ENCODE data around the gene RIMS4.

RIMS4 gene

DNA sequence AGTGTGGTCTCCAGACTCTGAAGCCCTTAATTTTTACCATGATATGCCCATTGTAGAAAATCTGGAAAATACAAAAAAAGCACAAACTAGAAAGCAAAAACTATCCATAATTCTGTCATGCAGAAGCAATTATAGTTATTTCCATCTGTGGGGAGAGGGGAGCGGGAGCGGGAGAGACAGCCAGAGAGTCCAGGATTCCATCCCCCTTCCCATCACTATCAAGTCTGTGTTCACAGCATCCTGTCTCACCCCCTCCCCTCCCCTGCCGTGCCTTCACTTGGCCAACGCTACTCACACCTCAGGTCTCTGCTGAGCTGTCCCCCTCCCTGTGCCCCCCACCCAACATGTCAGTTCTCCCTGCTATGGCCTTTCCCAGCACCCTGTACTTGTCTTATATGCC lies 14.5 kb downstream of the RIMS4 start:
- Mint-ChIP-seq H3K27ac (no peak overlapping the region), H3K4me1 (no peaks in the 10 kb centered on the region), H3K36me3 (ENCODE audit: low read depth) (no peaks in the 10 kb centered on the region), H3K4me3 (no peak overlapping the region), H3K9me3 (no peaks in the 10 kb centered on the region), H3K27me3 (peaks cover 3% of the 10 kb centered on the region)
- no peak for ATAC-seq
- no peak for DNase-seq

DNA sequence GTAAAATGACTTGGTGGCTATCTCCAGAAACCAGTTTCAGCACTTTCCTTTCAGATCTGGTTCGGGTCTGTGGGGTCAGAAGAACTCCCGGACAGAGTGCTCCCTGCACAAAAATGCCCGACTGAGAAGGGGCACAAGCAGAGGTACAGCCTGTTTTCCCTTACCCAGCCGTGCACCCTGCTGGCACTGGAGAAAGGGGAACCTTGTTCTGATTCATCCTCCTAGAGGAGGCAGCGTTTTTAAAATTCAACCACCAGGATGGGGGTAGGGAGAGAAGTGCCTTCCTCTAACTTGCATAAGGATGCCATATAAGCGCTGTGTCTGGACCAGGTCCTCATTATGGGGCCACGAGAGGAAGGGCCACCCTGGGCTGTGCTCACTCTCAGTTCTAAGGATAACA lies 17.6 kb downstream of the RIMS4 start:
- no peak overlapping the region for H3K27ac Mint-ChIP-seq
- ATAC-seq: no peak
- H3K9me3 Mint-ChIP-seq: no peaks in the 10 kb centered on the region
- no peak for DNase-seq
- no peak overlapping the region for H3K4me3 Mint-ChIP-seq
- no peaks in the 10 kb centered on the region for H3K4me1 Mint-ChIP-seq
- no peaks in the 10 kb centered on the region for H3K36me3 Mint-ChIP-seq (ENCODE audit: low read depth)
- peaks cover 3% of the 10 kb centered on the region for H3K27me3 Mint-ChIP-seq

DNA sequence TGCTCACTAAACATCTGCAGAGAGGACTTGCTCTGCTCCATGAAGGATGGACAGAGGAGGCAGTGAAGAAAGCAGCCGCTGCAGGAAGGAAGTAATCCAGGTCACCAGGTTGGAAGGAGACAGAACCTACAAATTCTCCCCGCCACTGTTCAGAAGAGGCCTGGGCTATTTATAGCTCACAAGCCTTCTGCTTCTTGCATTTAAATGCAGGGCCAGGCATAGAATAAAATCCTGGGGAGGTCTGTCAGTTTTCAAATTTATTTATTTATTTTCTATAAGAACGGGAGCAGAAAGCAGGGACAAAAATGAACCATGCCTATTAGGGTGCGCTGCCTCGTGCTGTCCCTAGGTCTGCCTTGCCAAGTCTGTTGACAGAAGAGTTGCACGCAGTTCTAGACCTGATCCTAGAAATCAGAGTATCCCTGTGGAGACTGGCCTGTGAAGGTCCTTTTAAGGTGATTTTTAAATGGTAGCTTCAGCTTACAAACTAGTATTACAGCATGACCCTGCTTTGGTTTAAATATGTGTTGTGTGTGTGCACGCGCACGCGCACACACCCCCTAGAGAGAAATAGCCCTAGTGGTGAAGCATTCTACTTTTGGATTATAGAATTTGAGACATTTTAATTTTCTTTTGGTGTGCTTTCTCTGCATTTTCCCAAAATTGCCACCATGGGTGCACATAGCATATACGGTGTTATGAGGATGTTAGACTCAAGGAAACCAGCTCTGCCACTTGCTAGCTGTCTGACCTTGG lies 19.5 kb downstream of the RIMS4 start:
- Mint-ChIP-seq H3K4me3 (no peak overlapping the region), H3K27me3 (peaks cover 7% of the 10 kb centered on the region), H3K27ac (no peak overlapping the region), H3K36me3 (ENCODE audit: low read depth) (no peaks in the 10 kb centered on the region), H3K9me3 (no peaks in the 10 kb centered on the region), H3K4me1 (no peaks in the 10 kb centered on the region)
- no peak for ATAC-seq
- no peak for DNase-seq

DNA sequence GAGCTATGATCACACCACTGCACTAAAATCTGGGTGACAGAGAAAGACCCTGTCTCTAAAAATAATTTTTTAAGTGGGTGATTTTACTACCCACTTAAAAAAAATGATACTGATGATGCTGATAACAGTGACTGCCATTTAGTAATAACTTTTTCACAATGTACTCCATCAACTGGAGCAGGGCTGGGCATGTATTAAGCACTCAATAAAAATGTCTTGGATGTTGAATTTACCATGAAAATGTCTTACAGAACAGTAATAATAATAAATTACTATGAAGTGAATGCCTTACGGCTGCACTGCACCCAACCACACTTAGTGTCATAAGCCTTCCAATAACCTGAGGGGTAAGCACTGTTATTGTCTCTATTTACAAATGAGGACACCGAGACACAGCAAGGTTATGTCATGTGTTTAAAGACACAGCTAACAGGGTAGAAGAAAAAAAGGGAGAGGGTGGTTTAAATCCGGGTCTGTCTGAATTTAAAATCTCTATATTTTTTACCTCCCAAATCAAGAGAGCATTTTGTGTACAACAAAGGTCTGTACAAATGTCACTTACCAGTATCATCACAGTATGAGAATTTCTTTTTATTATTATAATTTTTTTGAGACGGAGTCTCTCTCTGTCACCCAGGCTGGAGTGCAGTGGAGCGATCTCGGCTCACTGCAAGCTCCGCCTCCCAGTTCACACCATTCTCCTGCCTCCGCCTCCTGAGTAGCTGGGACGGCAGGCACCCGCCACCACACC lies 21.5 kb downstream of the RIMS4 start:
- peaks cover 10% of the 10 kb centered on the region for H3K27me3 Mint-ChIP-seq

DNA sequence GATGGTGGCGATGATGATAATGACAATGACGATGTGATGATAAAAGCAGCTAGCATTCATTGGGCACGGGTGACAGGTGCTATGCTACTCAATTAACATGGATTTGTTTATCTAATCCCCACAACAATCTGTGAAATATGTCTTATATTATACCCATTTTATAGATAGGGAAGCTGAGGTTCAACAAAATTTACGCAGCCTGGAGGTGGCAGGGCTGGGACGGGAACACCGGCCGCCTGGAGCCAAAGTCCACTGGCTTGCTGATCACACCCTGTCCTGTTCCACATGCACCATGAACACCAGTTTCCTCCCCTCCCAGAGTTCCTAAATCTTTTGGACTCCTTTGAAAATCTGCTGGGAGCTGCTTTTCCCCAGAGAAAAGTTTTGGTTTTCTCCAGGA lies 23.0 kb downstream of the RIMS4 start:
- H3K36me3 Mint-ChIP-seq (ENCODE audit: low read depth): no peaks in the 10 kb centered on the region
- no peak overlapping the region for H3K4me3 Mint-ChIP-seq
- no peaks in the 10 kb centered on the region for H3K4me1 Mint-ChIP-seq
- H3K27me3 Mint-ChIP-seq: peaks cover 12% of the 10 kb centered on the region
- no peaks in the 10 kb centered on the region for H3K9me3 Mint-ChIP-seq
- no peak for ATAC-seq
- no peak overlapping the region for H3K27ac Mint-ChIP-seq
- DNase-seq: no peak

More for the DNA sequence above, 21.5 kb downstream of the RIMS4 start:
- DNase-seq: no peak
- no peaks in the 10 kb centered on the region for H3K36me3 Mint-ChIP-seq (ENCODE audit: low read depth)
- no peak for ATAC-seq
- H3K9me3 Mint-ChIP-seq: no peaks in the 10 kb centered on the region
- no peak overlapping the region for H3K27ac Mint-ChIP-seq
- H3K4me3 Mint-ChIP-seq: no peak overlapping the region
- no peaks in the 10 kb centered on the region for H3K4me1 Mint-ChIP-seq

DNA sequence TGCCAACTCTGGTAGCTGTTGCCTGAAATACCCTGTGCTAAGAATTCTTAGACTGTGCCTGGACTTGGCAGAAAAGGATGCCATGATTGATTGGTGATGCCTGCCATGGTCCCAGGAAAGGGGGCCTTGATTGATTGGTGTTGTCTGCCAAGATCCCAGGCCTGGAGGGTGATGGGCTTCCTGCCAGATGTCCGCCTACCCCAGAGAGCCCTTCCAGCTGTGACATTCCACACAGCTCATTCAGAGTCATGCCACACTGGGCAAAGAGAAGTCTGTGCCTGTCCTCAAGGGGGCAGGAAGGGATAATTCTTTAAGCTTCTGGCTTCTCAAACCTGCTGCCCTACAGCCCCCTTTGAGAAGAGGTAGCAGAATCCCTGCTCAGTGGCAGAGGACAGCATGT lies 24.6 kb downstream of the RIMS4 start:
- Mint-ChIP-seq H3K4me3 (no peak overlapping the region), H3K27ac (no peak overlapping the region), H3K4me1 (no peaks in the 10 kb centered on the region), H3K27me3 (peaks cover 8% of the 10 kb centered on the region), H3K36me3 (ENCODE audit: low read depth) (no peaks in the 10 kb centered on the region), H3K9me3 (no peaks in the 10 kb centered on the region)
- ATAC-seq (no peak), DNase-seq (no peak)

DNA sequence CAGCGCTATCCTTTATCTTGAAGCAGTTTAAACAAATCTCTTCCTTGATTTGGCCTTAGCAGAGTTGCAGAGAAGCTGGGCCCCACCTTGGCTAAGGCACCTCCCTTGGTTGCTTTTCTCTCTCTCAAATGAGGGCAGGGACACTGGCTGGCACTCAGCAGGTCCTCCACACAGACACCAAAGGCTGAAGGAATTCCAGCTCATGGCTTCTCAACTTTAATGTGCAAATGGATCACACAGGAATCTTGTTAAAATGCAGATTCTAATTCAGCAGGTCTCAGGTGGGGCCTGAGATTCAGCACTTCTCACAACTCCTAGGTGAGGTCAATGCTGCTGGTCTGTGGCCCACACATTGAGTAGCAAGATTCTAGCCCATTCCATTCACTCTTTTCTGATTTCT lies 25.7 kb downstream of the RIMS4 start:
- DNase-seq (no peak), ATAC-seq (no peak)
- no peaks in the 10 kb centered on the region for H3K4me1 Mint-ChIP-seq
- no peak overlapping the region for H3K4me3 Mint-ChIP-seq
- H3K27me3 Mint-ChIP-seq: peaks cover 10% of the 10 kb centered on the region
- H3K27ac Mint-ChIP-seq: no peak overlapping the region
- no peaks in the 10 kb centered on the region for H3K36me3 Mint-ChIP-seq (ENCODE audit: low read depth)
- H3K9me3 Mint-ChIP-seq: no peaks in the 10 kb centered on the region

DNA sequence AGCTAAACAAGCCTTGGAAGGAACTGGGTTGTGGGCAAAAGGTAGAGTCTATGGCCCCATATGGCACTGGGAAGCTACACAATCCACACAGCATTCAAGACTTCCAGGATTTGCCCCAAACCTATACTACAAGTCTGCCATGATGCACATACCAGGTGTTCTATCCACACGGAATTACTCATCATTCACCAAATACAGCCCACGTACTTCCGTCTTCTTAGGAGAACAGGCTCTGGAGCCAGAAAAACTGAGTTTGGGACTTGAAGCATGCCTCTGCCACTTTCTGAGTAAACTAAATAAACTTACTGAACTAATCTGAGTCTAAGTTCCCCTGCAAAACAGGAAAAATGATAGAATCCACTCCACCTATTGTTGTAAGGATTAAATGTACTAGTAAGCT lies 28.6 kb downstream of the RIMS4 start:
- Mint-ChIP-seq H3K4me3 (no peak overlapping the region), H3K27me3 (peaks cover 13% of the 10 kb centered on the region), H3K36me3 (ENCODE audit: low read depth) (no peaks in the 10 kb centered on the region), H3K4me1 (no peaks in the 10 kb centered on the region), H3K27ac (no peak overlapping the region), H3K9me3 (no peaks in the 10 kb centered on the region)
- DNase-seq: no peak
- no peak for ATAC-seq

DNA sequence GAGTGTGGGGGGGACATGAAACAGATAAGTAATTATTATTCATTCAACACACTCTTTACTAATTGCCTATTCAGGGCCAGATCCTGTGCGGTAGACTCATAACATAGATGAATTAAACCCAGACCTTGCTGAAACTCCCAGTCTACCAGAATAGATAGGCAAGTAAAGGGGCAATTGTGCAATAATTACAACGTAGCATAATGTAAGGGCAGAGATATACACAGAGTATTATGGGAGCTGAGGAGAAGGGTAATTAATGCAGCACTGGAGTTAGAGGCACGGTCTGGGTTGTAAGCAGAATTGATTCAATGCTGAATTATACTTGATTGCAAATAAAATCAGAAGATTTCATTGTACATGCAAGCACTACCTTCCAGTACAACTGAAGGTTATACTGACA lies 29.2 kb downstream of the RIMS4 start:
- Mint-ChIP-seq H3K27ac (no peak overlapping the region), H3K36me3 (ENCODE audit: low read depth) (no peaks in the 10 kb centered on the region), H3K4me3 (no peak overlapping the region), H3K27me3 (peaks cover 16% of the 10 kb centered on the region), H3K4me1 (no peaks in the 10 kb centered on the region), H3K9me3 (no peaks in the 10 kb centered on the region)
- DNase-seq (no peak), ATAC-seq (no peak)

DNA sequence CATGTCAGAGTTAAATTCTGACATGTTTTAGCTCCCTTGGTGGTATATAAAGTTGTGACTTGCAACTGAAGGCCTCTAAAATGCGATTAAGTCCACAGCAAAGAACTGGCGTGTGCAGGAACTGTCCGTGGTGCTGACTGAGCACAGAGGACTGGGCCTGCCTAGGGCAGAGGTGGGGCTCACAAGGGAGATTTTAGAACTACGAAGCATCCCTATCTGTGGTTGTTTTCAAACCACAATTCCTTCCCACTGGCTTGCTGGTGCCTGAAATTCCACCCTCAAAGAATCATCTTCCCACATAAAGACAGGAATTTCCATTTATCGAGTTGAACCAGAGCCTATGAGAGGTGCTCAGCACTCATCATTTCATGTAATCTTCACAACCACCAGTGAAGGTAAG lies 30.1 kb downstream of the RIMS4 start:
- no peak overlapping the region for H3K4me3 Mint-ChIP-seq
- H3K36me3 Mint-ChIP-seq (ENCODE audit: low read depth): no peaks in the 10 kb centered on the region
- DNase-seq (peak; percentile 49), ATAC-seq (no peak)
- H3K27ac Mint-ChIP-seq: no peak overlapping the region
- no peaks in the 10 kb centered on the region for H3K4me1 Mint-ChIP-seq
- H3K9me3 Mint-ChIP-seq: no peaks in the 10 kb centered on the region
- H3K27me3 Mint-ChIP-seq: peaks cover 16% of the 10 kb centered on the region

DNA sequence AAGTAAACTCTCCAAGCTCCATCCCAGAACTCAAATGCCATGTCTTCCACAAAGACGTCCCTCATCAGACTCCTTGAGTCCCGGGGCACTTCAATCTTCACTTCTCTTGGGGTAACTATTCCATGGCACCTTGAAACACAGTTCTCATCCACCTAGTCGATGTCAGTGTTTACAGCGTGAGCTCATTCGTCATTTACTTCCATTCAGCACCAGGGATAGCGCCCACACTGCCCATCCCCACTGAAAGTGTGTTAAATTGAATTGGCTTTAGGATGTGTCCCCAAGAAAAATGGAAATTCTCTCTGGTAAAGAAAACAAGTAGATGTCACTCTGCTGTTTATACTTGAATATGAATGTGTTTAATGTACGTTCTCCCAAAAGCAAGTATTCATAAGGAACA lies 33.4 kb downstream of the RIMS4 start:
- no peak overlapping the region for H3K4me3 Mint-ChIP-seq
- no peak for ATAC-seq
- H3K4me1 Mint-ChIP-seq: no peaks in the 10 kb centered on the region
- no peaks in the 10 kb centered on the region for H3K9me3 Mint-ChIP-seq
- no peak overlapping the region for H3K27ac Mint-ChIP-seq
- H3K27me3 Mint-ChIP-seq: peaks cover 11% of the 10 kb centered on the region
- DNase-seq: peak; percentile 6
- no peaks in the 10 kb centered on the region for H3K36me3 Mint-ChIP-seq (ENCODE audit: low read depth)

DNA sequence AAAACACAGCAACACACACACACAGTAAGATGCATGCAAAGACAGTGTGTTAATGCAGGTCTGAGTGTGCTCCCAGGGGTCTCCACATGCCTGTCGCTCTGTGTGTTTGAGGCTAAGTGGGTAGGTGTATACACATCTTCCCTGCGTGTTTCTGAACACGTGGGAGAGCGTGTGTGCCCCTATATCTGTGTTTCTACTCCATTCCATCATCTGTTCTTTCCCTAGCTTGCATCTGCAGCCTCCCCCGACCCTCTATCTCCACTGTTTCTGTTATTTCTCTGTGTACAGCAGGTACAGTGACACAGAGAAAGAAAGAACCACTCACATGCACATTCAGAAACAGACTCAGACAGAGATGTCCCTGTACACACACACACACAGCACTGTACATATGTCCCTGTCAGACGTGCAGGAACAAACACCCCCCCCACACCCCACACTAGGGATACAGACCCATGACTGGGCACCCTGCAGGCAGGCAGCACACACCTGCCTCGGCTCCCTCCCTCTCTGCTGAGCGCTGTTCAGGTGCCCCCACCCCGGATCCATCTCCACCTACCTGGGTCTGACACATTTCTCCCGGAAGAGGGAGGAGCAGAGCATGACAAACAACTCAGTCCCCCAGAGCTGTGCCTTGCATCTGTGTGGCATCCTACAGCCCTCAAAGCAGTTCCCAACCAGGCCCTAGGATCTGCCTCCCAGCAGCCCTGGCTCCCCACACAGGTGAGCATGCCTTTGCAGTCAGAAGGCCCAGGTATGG lies 37.1 kb downstream of the RIMS4 start:
- Mint-ChIP-seq H3K27me3 (peaks cover 6% of the 10 kb centered on the region), H3K36me3 (ENCODE audit: low read depth) (no peaks in the 10 kb centered on the region), H3K4me1 (no peaks in the 10 kb centered on the region), H3K27ac (no peak overlapping the region), H3K9me3 (no peaks in the 10 kb centered on the region), H3K4me3 (no peak overlapping the region)
- no peak for DNase-seq
- ATAC-seq: no peak

DNA sequence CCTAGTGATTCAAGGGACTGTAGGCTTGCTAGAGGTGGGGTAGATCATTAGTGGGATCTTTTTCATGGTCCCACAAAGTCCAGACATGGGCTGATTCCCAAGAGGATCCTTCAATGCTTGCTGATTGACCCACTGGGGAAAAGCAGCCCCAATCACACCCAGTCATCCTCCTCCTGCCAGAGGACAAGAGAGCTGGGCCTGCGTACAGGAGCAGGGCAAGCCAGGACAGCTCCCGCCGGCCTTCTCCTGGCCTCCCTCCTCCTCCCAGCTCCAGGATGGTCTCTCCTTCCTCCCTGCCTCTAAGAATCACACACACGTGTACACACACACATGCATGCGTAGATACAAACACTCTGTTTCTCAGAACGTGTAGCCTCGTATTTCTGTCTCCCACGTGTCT lies 37.7 kb downstream of the RIMS4 start:
- ATAC-seq (no peak), DNase-seq (no peak)
- Mint-ChIP-seq H3K9me3 (no peaks in the 10 kb centered on the region), H3K27me3 (peaks cover 6% of the 10 kb centered on the region), H3K36me3 (ENCODE audit: low read depth) (no peaks in the 10 kb centered on the region), H3K4me1 (no peaks in the 10 kb centered on the region), H3K4me3 (no peak overlapping the region), H3K27ac (no peak overlapping the region)

DNA sequence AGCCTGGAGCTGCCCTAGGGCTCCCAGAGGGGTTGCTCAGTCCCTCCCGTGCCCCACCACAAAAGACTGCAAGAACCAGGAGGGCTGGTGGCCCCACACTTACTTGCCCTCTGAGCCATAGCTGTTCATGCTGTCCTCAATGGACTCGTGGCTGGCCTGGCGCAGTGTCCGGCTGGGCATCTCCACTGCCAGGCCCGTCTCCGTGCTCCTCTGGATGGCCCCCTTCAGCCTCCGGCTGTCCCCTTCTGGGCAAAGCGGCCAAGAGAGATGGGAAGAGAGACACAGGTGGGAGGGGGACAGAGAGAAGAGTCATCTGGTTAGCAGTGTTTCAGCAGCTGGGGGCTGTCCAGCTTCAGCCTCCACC lies 39.2 kb downstream of the RIMS4 start:
- Mint-ChIP-seq H3K4me3 (no peak overlapping the region), H3K4me1 (no peaks in the 10 kb centered on the region), H3K27ac (no peak overlapping the region), H3K36me3 (ENCODE audit: low read depth) (no peaks in the 10 kb centered on the region), H3K9me3 (no peaks in the 10 kb centered on the region), H3K27me3 (peaks cover 3% of the 10 kb centered on the region)
- DNase-seq (no peak), ATAC-seq (no peak)
